Mesenchymal stem cell (in vitro differentiated cells and primary cell): Measurements from ENCODE around the gene RPEL1.

Source experiments
- DNase-seq: peaks from one replicate; pipeline ENCODE4 v3.0.0-alpha.2; 2013
- H2AFZ ChIP-seq: one replicate; pipeline ENCODE4 v1.6.1; 2013; ENCODE audit warnings: low read depth, mild to moderate bottlenecking, control low read depth, inconsistent platforms, low read length, moderate library complexity
- H2AK5ac ChIP-seq: 2 replicates; pipeline ENCODE4 v1.6.1; 2013; ENCODE audit warnings: low read length, moderate library complexity, mild to moderate bottlenecking, inconsistent platforms; ENCODE audit not compliant: severe bottlenecking
- H2BK120ac ChIP-seq: one replicate; pipeline ENCODE4 v1.6.1; 2013; ENCODE audit warnings: low read depth, mild to moderate bottlenecking, inconsistent platforms, low read length, moderate library complexity
- H2BK12ac ChIP-seq, 2 experiments: one replicate each; pipeline ENCODE4 v1.6.1; 2013; ENCODE audit warnings: inconsistent platforms in 2 of 2, low read length in 2 of 2, mild to moderate bottlenecking in 2 of 2, moderate library complexity in 2 of 2, control low read depth in 1 of 2
- H2BK15ac ChIP-seq: one replicate; pipeline ENCODE4 v1.6.1; 2013; ENCODE audit warnings: mild to moderate bottlenecking, low read depth, inconsistent platforms; ENCODE audit not compliant: poor library complexity, severe bottlenecking
- H2BK5ac ChIP-seq: 2 replicates; pipeline ENCODE4 v1.6.1; 2013; ENCODE audit warnings: low read depth, mild to moderate bottlenecking, low read length, control low read depth, inconsistent platforms; ENCODE audit not compliant: poor library complexity, severe bottlenecking
- H3K14ac ChIP-seq, 2 experiments: one replicate each; pipeline ENCODE4 v1.6.1; 2013; ENCODE audit warnings: inconsistent platforms in 2 of 2, low read length in 2 of 2, control low read depth in 1 of 2, mild to moderate bottlenecking in 1 of 2, moderate library complexity in 1 of 2
- H3K18ac ChIP-seq, 2 experiments: one replicate each; pipeline ENCODE4 v1.6.1; 2013; ENCODE audit warnings: inconsistent platforms in 2 of 2, low read length in 2 of 2, control low read depth in 1 of 2, low read depth in 1 of 2, mild to moderate bottlenecking in 1 of 2
- H3K23ac ChIP-seq, 2 experiments: one replicate each; pipeline ENCODE4 v1.6.1; 2013; ENCODE audit warnings: inconsistent platforms in 2 of 2, low read length in 2 of 2, mild to moderate bottlenecking in 2 of 2, moderate library complexity in 2 of 2, control low read depth in 1 of 2
- H3K27ac ChIP-seq: 2 replicates; pipeline ENCODE4 v1.5.1; 2013; ENCODE audit warnings: mild to moderate bottlenecking, moderate library complexity, low read length, control low read depth, inconsistent platforms; ENCODE audit not compliant: poor library complexity, severe bottlenecking
- H3K27me3 ChIP-seq, 2 experiments: 2 replicates each; pipeline versions ENCODE4 v1.6.1 to v1.7.0; 2013; ENCODE audit warnings: low read length in 2 of 2, mild to moderate bottlenecking in 2 of 2, moderate library complexity in 2 of 2, control low read depth in 1 of 2, inconsistent platforms in 1 of 2; ENCODE audit not compliant: control insufficient read depth in 1 of 2, insufficient read depth in 1 of 2
- H3K36me3 ChIP-seq, 2 experiments: 2 replicates each; pipeline versions ENCODE4 v1.6.1 to v1.7.0; 2013; ENCODE audit warnings: low read length in 2 of 2, control low read depth in 1 of 2, inconsistent platforms in 1 of 2, low read depth in 1 of 2, mild to moderate bottlenecking in 1 of 2; ENCODE audit not compliant: insufficient read depth in 2 of 2, control insufficient read depth in 1 of 2
- H3K4ac ChIP-seq, 2 experiments: one replicate each; pipeline ENCODE4 v1.6.1; 2013; ENCODE audit warnings: inconsistent platforms in 2 of 2, low read length in 2 of 2, mild to moderate bottlenecking in 2 of 2, moderate library complexity in 2 of 2, control low read depth in 1 of 2, low read depth in 1 of 2
- H3K4me1 ChIP-seq: 2 replicates; pipeline ENCODE4 v1.6.1; 2013; ENCODE audit warnings: low read depth, low read length, control low read depth; ENCODE audit not compliant: control insufficient read depth, insufficient read depth
- H3K4me2 ChIP-seq: 2 replicates; pipeline ENCODE4 v1.6.1; 2013; ENCODE audit warnings: low read length, mild to moderate bottlenecking, inconsistent platforms; ENCODE audit not compliant: poor library complexity, severe bottlenecking
- H3K4me3 ChIP-seq, 2 experiments: 2 replicates each; pipeline versions ENCODE4 v1.5.1 to v1.7.0; 2013; ENCODE audit warnings: low read length in 2 of 2, mild to moderate bottlenecking in 2 of 2, control low read depth in 1 of 2, low read depth in 1 of 2; ENCODE audit not compliant: insufficient read depth in 1 of 2
- H3K79me1 ChIP-seq: replicated peaks from 2 replicates; pipeline ENCODE4 v1.6.1; 2013; ENCODE audit warnings: mild to moderate bottlenecking, control low read depth, low read length, inconsistent platforms; ENCODE audit not compliant: poor library complexity, severe bottlenecking
- H3K9ac ChIP-seq: 2 replicates; pipeline ENCODE4 v1.7.0; 2013; ENCODE audit warnings: mild to moderate bottlenecking, low read length, moderate library complexity
- H3K9me3 ChIP-seq: 2 replicates; pipeline ENCODE4 v1.7.0; 2013; ENCODE audit warnings: mild to moderate bottlenecking, low read length; ENCODE audit not compliant: control insufficient read depth
- H4K8ac ChIP-seq: one replicate; pipeline ENCODE4 v1.6.1; 2013; ENCODE audit warnings: inconsistent platforms, mild to moderate bottlenecking, low read length, moderate library complexity
- H4K91ac ChIP-seq: one replicate; pipeline ENCODE4 v1.6.1; 2013; ENCODE audit warnings: mild to moderate bottlenecking, low read length, inconsistent platforms
- WGBS: methylation state at CpG from one replicate; pipeline ENCODE4 v1.1.7; 2013; ENCODE audit warnings: mixed read lengths; 5-methylcytosine and 5-hydroxymethylcytosine counted together

The RPEL1 gene

GRCh38 chr10:103277713-103278536 lies 32.2 kb downstream of the RPEL1 start:
- Histone ChIP-seq H2BK120ac (no peak overlapping the region), H3K36me3 (peaks cover 3% of the 10 kb centered on the region in 2 experiments), H3K23ac (peak overlapping the region in 1 of 2 experiments; percentile 70), H2BK15ac (peak overlapping the region; percentile 14), H3K4me3 (peak overlapping the region; percentile 57 to 77), H2AK5ac (no peak overlapping the region), H3K27ac (no peak overlapping the region), H3K9ac (no peak overlapping the region), H3K4me1 (peaks cover 23% of the 10 kb centered on the region), H3K27me3 (peaks cover 61 to 73% of the 10 kb centered on the region in 2 experiments), H3K4me2 (peak overlapping the region; percentile 91), H4K91ac (peak overlapping the region; percentile 28), H3K79me1 (no peaks in the 10 kb centered on the region), H3K4ac (no peak overlapping the region), H4K8ac (no peak overlapping the region), H3K18ac (no peak overlapping the region), H2AFZ (peak overlapping the region; percentile 55), H3K14ac (no peak overlapping the region), H2BK12ac (no peak overlapping the region), H3K9me3 (no peaks in the 10 kb centered on the region), H2BK5ac (no peak overlapping the region)
- WGBS: 9% methylated on average over 70 of the region's 76 CpGs
- no peak for DNase-seq

- H3K9ac ChIP-seq: no peak overlapping the region
- no peak overlapping the region for H2BK5ac ChIP-seq
- H2AK5ac ChIP-seq: no peak overlapping the region
- no peak overlapping the region for H2AFZ ChIP-seq
- H3K18ac ChIP-seq: no peak overlapping the region
- no peak overlapping the region for H2BK15ac ChIP-seq
- no peaks in the 10 kb centered on the region for H3K9me3 ChIP-seq
- H4K8ac ChIP-seq: no peak overlapping the region
- no peaks in the 10 kb centered on the region for H3K79me1 ChIP-seq
- H3K4me1 ChIP-seq: peaks cover 19% of the 10 kb centered on the region
- H2BK120ac ChIP-seq: no peak overlapping the region
- peak overlapping the region in 1 of 2 experiments; percentile 77 for H3K4me3 ChIP-seq
- H3K36me3 ChIP-seq: peaks cover 3% of the 10 kb centered on the region in 2 experiments
- WGBS: 37% methylated on average over 12 of the region's 12 CpGs
- H3K4ac ChIP-seq: no peak overlapping the region
- H3K23ac ChIP-seq: no peak overlapping the region
- H2BK12ac ChIP-seq: no peak overlapping the region
- H4K91ac ChIP-seq: no peak overlapping the region
- H3K14ac ChIP-seq: no peak overlapping the region
- H3K27ac ChIP-seq: no peak overlapping the region
- peaks cover 61 to 77% of the 10 kb centered on the region in 2 experiments for H3K27me3 ChIP-seq
- H3K4me2 ChIP-seq: no peak overlapping the region
- no peak for DNase-seq
Measured at GRCh38 chr10:103278537-103278823, 32.8 kb downstream of the RPEL1 start.

GRCh38 chr10:103278862-103279298 lies 33.2 kb downstream of the RPEL1 start:
- Histone ChIP-seq H3K4me2 (no peak overlapping the region), H2BK5ac (no peak overlapping the region), H3K4me1 (peaks cover 19% of the 10 kb centered on the region), H3K18ac (no peak overlapping the region), H3K36me3 (peaks cover 3% of the 10 kb centered on the region in 2 experiments), H2BK15ac (no peak overlapping the region), H3K27me3 (peaks cover 61 to 77% of the 10 kb centered on the region in 2 experiments), H2BK12ac (no peak overlapping the region), H2AFZ (no peak overlapping the region), H3K14ac (no peak overlapping the region), H3K79me1 (no peaks in the 10 kb centered on the region), H4K8ac (no peak overlapping the region), H3K9me3 (no peaks in the 10 kb centered on the region), H4K91ac (no peak overlapping the region), H3K23ac (no peak overlapping the region), H3K9ac (no peak overlapping the region), H3K4ac (no peak overlapping the region), H3K27ac (no peak overlapping the region), H2BK120ac (no peak overlapping the region), H3K4me3 (peak overlapping the region in 1 of 2 experiments; percentile 77), H2AK5ac (no peak overlapping the region)
- peak; percentile 53 for DNase-seq
- WGBS: 9% methylated on average over 11 of the region's 11 CpGs

GRCh38 chr10:103280031-103280430 lies 34.3 kb downstream of the RPEL1 start:
- Histone ChIP-seq H3K4me3 (peak overlapping the region in 1 of 2 experiments; percentile 77), H3K18ac (no peak overlapping the region), H2AK5ac (no peak overlapping the region), H3K4me2 (no peak overlapping the region), H2BK120ac (no peak overlapping the region), H3K23ac (no peak overlapping the region), H3K9ac (no peak overlapping the region), H3K27me3 (peaks cover 61 to 77% of the 10 kb centered on the region in 2 experiments), H3K36me3 (peaks cover 3% of the 10 kb centered on the region in 2 experiments), H2AFZ (no peak overlapping the region), H3K14ac (no peak overlapping the region), H2BK5ac (no peak overlapping the region), H3K4ac (no peak overlapping the region), H3K79me1 (no peaks in the 10 kb centered on the region), H3K27ac (no peak overlapping the region), H3K4me1 (peaks cover 19% of the 10 kb centered on the region), H2BK15ac (no peak overlapping the region), H2BK12ac (no peak overlapping the region), H4K91ac (no peak overlapping the region), H3K9me3 (no peaks in the 10 kb centered on the region), H4K8ac (no peak overlapping the region)
- WGBS: 67% methylated on average over 2 of the region's 3 CpGs
- DNase-seq: no peak
